Stimulated activated CD8-positive, alpha-beta memory T cell treated with anti-CD3 and anti-CD28 coated beads, Interleukin-4, amount 100 ng/mL, for 4 hours (primary cell): Measurements from ENCODE around the gene USP49.
"Not testable (repeated sequence)": the region's sequence is repeated elsewhere in the genome, so short reads cannot be mapped to it uniquely, and the experiment has no call there.

Source experiments
- DNase-seq, 2 donors: peaks; one replicate each; pipeline ENCODE4 v3.0.0-alpha.2; 2020; ENCODE audit warnings: low read depth in 2 of 2, low spot score in 1 of 2

USP49 gene

GRCh38 chr6:41895300-41896233 is at the start of gene USP49:
Gene USP49, minus strand, starts transcription at chr6:41895375. Its CDS starts 88,392 bp downstream, at chr6:41806983.
- peak; percentile 80 to 87 for DNase-seq

GRCh38 chr6:41943456-41943855 is 48.3 kb upstream of the USP49 start:
- DNase-seq: no peak

- DNase-seq: not testable (repeated sequence)
These were observed 47.7 kb upstream of the USP49 start for GRCh38 chr6:41942882-41943281.

GRCh38 chr6:41942067-41942851 is 47.1 kb upstream of the USP49 start:
- DNase-seq: no peak

GRCh38 chr6:41941280-41942066 is 46.3 kb upstream of the USP49 start, which contains the start of gene CCND3:
Gene CCND3, minus strand, starts transcription at chr6:41941808. Its CDS starts 159 bp downstream, at chr6:41941649.
- peak; percentile 57 to 77 for DNase-seq

- no peak for DNase-seq
These were observed 45.6 kb upstream of the USP49 start for GRCh38 chr6:41940759-41941279.

GRCh38 chr6:41939848-41940758 is 44.9 kb upstream of the USP49 start:
- DNase-seq: no peak

GRCh38 chr6:41939176-41939847 is 44.1 kb upstream of the USP49 start:
- no peak for DNase-seq

- no peak for DNase-seq
These were observed 43.5 kb upstream of the USP49 start for GRCh38 chr6:41938590-41939175.

GRCh38 chr6:41937861-41938574 is 42.8 kb upstream of the USP49 start:
- no peak for DNase-seq

- DNase-seq: no peak
These were observed 42.3 kb upstream of the USP49 start for GRCh38 chr6:41937472-41937860.

GRCh38 chr6:41936073-41936837 is 41.1 kb upstream of the USP49 start:
- DNase-seq: peak; percentile 37 to 52

- DNase-seq: no peak
These were observed 40.5 kb upstream of the USP49 start for GRCh38 chr6:41935685-41936072.

GRCh38 chr6:41935193-41935574 is 40.0 kb upstream of the USP49 start:
- no peak for DNase-seq

- DNase-seq: no peak
These were observed 39.4 kb upstream of the USP49 start for GRCh38 chr6:41934278-41935192.

- DNase-seq: no peak
These were observed 37.2 kb upstream of the USP49 start for GRCh38 chr6:41932378-41932777.

GRCh38 chr6:41931792-41932191 is 36.6 kb upstream of the USP49 start:
- no peak for DNase-seq
